Hair follicular keratinocyte (primary cell): ENCODE data around the gene BRI3. TPM values are rescaled to one million over a fixed set of nuclear protein-coding genes. Genes with fewer than 3 reads are reported as not detected.

Source experiments
- total RNA-seq: library from RNA; depleted of rRNA; stranded (reverse); fragments of >200 nt; gene quantifications from 2 replicates; pipeline ENCODE4 v1.2.3, GENCODE V29; 2015

The BRI3 gene
- total RNA-seq: 21.0 and 33.1 TPM in 2 replicates

GRCh38 chr7:98280791-98281756 is at the start of gene BRI3:
Gene BRI3, plus strand, starts transcription at chr7:98281686. Its CDS starts 110 bp downstream, at chr7:98281796.

GRCh38 chr7:98251601-98252424 is 29.7 kb upstream of the BRI3 start, which contains the start of gene TECPR1:
Gene TECPR1, minus strand, starts transcription at chr7:98252232. Its CDS starts 6,086 bp downstream, at chr7:98246146.

Other genes starting within 250 kb of the BRI3 start
- 7.6 and 9.0 TPM in 2 replicates for gene LMTK2, start 174.8 kb upstream of the BRI3 start, total RNA-seq
- gene BHLHA15, start 70.2 kb upstream of the BRI3 start, total RNA-seq: 1.2 and 3.3 TPM in 2 replicates
- gene TECPR1, start 29.5 kb upstream of the BRI3 start, total RNA-seq: 8.1 and 37.4 TPM in 2 replicates
- gene BAIAP2L1, start 119.4 kb downstream of the BRI3 start, total RNA-seq: 27.5 and 34.1 TPM in 2 replicates